Kidney (tissue), 14 donors: ENCODE data around the gene HOXC4. TPM values are rescaled to one million over a fixed set of nuclear protein-coding genes. Genes with fewer than 3 reads are reported as not detected.
A peak's percentile ranks its signal among the peaks of the same experiment; 100 is the strongest.

Experiments used
- DNase-seq, 5 donors: peaks; one replicate each; pipeline ENCODE4 v3.0.0-alpha.2; 2013 to 2020
- FAIRE-seq: peaks from 2 replicates; lab custom pipeline; 2012; peaks lifted over from hg19 to GRCh38; lab: Jason Lieb, UNC
- H3K27ac ChIP-seq, 2 donors: one replicate each; pipeline ENCODE4 v1.7.0; 2013; ENCODE audit warnings: low read depth in 2 of 2, low read length in 2 of 2, inconsistent platforms in 1 of 2
- H3K27me3 ChIP-seq: one replicate; pipeline ENCODE4 v1.7.1; 2013; ENCODE audit warnings: low read length, inconsistent platforms; ENCODE audit not compliant: control insufficient read depth, insufficient read depth
- H3K36me3 ChIP-seq, 3 donors: one replicate each; pipeline versions ENCODE4 v1.7.0 to v1.7.1; 2013; ENCODE audit warnings: low read length in 3 of 3, control low read depth in 1 of 3, inconsistent platforms in 1 of 3; ENCODE audit not compliant: insufficient read depth in 3 of 3, control insufficient read depth in 2 of 3
- H3K4me1 ChIP-seq, 3 donors: one replicate each; pipeline versions ENCODE4 v1.7.0 to v1.7.1; 2013; ENCODE audit warnings: low read length in 3 of 3, inconsistent platforms in 1 of 3, low read depth in 1 of 3; ENCODE audit not compliant: control insufficient read depth in 2 of 3, insufficient read depth in 2 of 3
- H3K4me3 ChIP-seq, 3 donors: one replicate each; pipeline versions ENCODE4 v1.7.0 to v1.8.1; 2013; ENCODE audit warnings: low read length in 3 of 3, control low read depth in 1 of 3, inconsistent platforms in 1 of 3
- H3K9ac ChIP-seq, 3 donors: one replicate each; pipeline versions ENCODE4 v1.7.0 to v1.7.1; 2013; ENCODE audit warnings: low read length in 3 of 3, control low read depth in 1 of 3, inconsistent platforms in 1 of 3
- H3K9me3 ChIP-seq, 3 donors: one replicate each; pipeline versions ENCODE4 v1.7.0 to v1.7.1; 2013; ENCODE audit warnings: low read length in 3 of 3, control low read depth in 1 of 3, inconsistent platforms in 1 of 3; ENCODE audit not compliant: control insufficient read depth in 2 of 3, insufficient read depth in 1 of 3
- CTCF ChIP-seq: IDR thresholded peaks from 3 replicates; pipeline ENCODE4 v1.5.1; 2012; ENCODE audit warnings: mild to moderate bottlenecking, moderate library complexity, borderline replicate concordance; ENCODE audit not compliant: insufficient read depth; ENCODE audit errors: extremely low read depth
- intact Hi-C: fragments of 100-400 bp; cut with DNase I; formaldehyde crosslinking; loops from one replicate; pipeline ENCODE4 v1.11.1; 2022
- polyA plus RNA-seq: library from polyadenylated mRNA; stranded (reverse); fragments of 350-450 nt; fragmentation: Illumina TruSeq; extraction: RNeasy Lipid Tissue Mini Kit (QIAGEN cat#74804); gene quantifications from one replicate; pipeline ENCODE4 v1.2.3, GENCODE V29; 2014; ENCODE audit warnings: low read depth, low replicate concordance; ENCODE audit not compliant: insufficient read depth
- total RNA-seq: library from RNA; stranded (reverse); fragmentation: NEBNext Ultra II Directional; extraction: Animal tissue kit (Norgen Biotek cat#: 25700); gene quantifications from one replicate; pipeline ENCODE4 v1.2.1, GENCODE V29; 2021
- donor health status: control.
- donor health status: control.
- donor health status: control.
- donor health status: control.
- donor health status: control.
- donor health status: DM: yes; HTN: yes; CAD: no.
- donor health status: Normal renal cell carcinoma (clear cell type).

The HOXC4 gene
- total and polyA plus RNA-seq, 2 donors from 2014 or later = 13.9 to 24.5 TPM

GRCh38 chr12:54015018-54015931 lies 38.4 kb upstream of the HOXC4 start:
- DNase-seq (peak in 1 of 5 donors; percentile 31), FAIRE-seq (no peak)
- peak overlapping the region in 1 of 2 donors; percentile 38 for H3K27ac ChIP-seq
- H3K4me3 ChIP-seq = peak overlapping the region in 1 of 3 donors; percentile 51
- intact Hi-C loops = no loop called here
- no peaks in the 10 kb centered on the region for H3K36me3 ChIP-seq
- H3K9ac ChIP-seq = no peak overlapping the region
- no peaks in the 10 kb centered on the region for H3K27me3 ChIP-seq
- peaks cover 0 to 22% (median 12%) of the 10 kb centered on the region in 3 donors for H3K4me1 ChIP-seq
- no peak for TF ChIP-seq CTCF
- H3K9me3 ChIP-seq = no peaks in the 10 kb centered on the region

DNA sequence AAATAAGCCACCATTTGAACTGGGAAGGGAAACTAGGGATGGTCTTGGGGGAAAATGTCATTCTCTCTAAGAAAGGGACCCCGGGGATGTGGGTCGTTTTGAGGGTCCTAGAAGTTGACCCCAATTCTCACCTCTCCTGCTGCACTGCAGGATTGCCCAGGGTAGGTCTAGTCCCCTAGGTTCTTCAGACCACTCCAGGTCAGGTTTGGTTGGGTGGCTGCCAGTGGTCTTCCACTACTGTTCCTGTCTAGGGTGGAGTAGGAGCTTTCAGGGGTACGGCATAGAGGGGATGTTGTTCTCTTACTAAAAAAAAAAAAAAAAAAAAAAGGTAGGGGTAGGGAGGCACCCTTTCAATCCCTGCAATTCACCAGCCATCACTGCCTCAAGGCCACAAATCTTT lies 37.6 kb upstream of the HOXC4 start:
- Histone ChIP-seq H3K36me3 (no peaks in the 10 kb centered on the region), H3K9me3 (no peaks in the 10 kb centered on the region), H3K27ac (peak overlapping the region; percentile 43 to 52), H3K9ac (peak overlapping the region in 1 of 3 donors; percentile 19), H3K4me1 (peaks cover 0 to 25% (median 13%) of the 10 kb centered on the region in 3 donors), H3K27me3 (no peaks in the 10 kb centered on the region), H3K4me3 (peak overlapping the region; percentile 26 to 37 (median 29))
- FAIRE-seq = no peak
- intact Hi-C loops = no loop called here
- TF ChIP-seq CTCF = no peak
- DNase-seq = peak in 1 of 5 donors; percentile 70

DNA sequence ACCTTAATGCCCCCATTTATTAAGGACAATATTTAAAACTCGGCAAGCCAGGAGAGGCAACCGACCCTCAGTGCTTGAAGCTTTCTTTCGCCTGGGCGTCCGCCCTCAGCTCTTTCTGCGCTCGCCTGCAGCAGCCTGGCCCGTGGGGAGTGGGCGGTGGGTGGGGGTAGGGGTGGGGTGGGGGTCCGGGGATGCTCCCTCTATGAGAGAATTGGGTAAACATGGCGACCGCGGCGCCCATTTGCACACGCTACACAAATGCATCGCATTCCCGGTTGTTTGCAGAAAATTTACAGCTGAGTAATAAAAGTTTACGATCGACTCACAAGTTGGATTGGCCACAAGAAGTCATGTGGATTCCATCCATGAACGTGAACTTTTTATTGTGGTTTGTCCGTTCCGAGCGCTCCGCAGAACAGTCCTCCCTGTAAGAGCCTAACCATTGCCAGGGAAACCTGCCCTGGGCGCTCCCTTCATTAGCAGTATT lies 37.1 kb upstream of the HOXC4 start:
- peak overlapping the region; percentile 70 to 87 (median 83) for H3K4me3 ChIP-seq
- peak overlapping the region in 2 of 3 donors; percentile 19 to 72 for H3K9ac ChIP-seq
- FAIRE-seq (no peak), DNase-seq (peak; percentile 85 to 97 (median 93))
- intact Hi-C loops = no loop called here
- no peaks in the 10 kb centered on the region for H3K36me3 ChIP-seq
- H3K27ac ChIP-seq = peak overlapping the region; percentile 43 to 52
- H3K4me1 ChIP-seq = peaks cover 0 to 25% (median 13%) of the 10 kb centered on the region in 3 donors
- no peaks in the 10 kb centered on the region for H3K27me3 ChIP-seq
- H3K9me3 ChIP-seq = no peaks in the 10 kb centered on the region
- TF ChIP-seq CTCF = no peak
